GM08714 (cell line): ENCODE measurements around the gene FBXL4.
"Not testable (repeated sequence)": the region's sequence is repeated elsewhere in the genome, so short reads cannot be mapped to it uniquely, and the experiment has no call there.

Experiments used
- H3K4me3 ChIP-seq: fragments of 200-500 bp; sonication (Bioruptor generic); 2 replicates; pipeline ENCODE4 v1.5.1; 2014; ENCODE audit warnings: mild to moderate bottlenecking, low read length, inconsistent platforms
- ZNF274 ChIP-seq: IDR thresholded peaks from 2 replicates; pipeline ENCODE4 v1.6.1; 2012; ENCODE audit warnings: mild to moderate bottlenecking, low read depth, low read length

FBXL4 gene

DNA sequence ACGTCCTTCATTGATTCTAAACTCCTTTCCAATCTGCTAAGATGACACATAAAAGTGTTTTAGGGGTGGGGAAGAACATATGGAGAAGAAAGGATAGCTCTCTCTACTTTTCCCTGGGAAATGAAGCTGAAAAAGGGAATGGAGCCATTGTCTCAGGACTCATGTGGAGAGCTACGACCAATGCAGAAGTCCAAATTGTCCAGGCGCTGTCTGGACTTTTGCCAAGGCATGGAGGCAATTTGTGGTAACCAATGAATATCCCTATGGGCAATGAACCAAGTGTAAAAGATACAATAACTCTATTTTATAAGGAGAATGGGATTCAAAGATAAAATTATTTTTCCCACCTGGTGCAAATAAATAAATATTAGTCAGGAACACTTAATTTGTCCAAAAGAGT is 16.1 kb downstream of the FBXL4 start:
- H3K4me3 ChIP-seq, result no peak overlapping the region
- no peak for TF ChIP-seq ZNF274

DNA sequence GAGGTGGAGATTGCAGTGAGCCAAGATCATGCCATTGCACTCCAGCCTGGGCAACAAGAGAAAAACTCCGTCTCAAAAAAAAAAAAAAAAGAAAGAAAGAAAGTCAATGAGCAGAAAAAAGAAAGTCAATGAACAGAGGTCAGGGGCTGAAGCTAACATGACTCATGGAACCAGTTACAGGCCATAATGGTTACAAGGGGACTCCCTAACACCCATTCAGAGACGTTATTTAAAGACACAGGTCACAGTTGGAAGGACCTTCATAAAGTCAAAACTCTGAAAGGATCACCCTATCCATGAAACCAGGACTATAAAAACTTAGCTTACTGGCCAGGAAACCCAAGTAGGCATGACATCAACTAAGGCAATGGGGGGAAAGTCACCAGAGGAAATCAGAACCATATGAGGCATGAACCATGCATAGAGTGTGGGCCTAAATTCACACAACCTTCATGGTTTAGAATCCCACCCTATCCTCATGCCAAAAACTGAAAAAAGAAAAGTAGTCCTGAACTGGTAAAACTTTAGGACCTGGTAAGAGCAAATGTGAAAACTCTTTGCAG is 18.2 kb downstream of the FBXL4 start:
- no peak for TF ChIP-seq ZNF274
- H3K4me3 ChIP-seq, result no peak overlapping the region

DNA sequence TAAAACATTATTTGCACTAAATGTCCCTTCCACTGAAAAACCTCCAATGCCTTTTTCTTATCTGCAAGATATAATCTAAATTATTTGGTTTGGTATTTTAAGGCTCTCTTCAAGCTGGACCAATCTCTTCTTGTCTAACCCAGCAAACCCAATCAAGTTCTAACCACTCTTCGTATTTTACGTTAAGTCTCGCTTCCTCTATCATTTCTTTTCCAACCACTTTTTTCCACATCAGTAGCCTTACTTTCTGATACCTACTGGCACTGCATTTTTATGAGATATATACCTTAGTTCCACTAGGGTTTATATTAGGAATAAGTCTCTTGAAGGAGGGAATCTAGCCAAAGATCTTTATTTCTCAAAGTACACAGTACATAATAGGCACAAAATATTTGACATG is 19.1 kb downstream of the FBXL4 start:
- H3K4me3 ChIP-seq, result no peak overlapping the region
- TF ChIP-seq ZNF274, result no peak

DNA sequence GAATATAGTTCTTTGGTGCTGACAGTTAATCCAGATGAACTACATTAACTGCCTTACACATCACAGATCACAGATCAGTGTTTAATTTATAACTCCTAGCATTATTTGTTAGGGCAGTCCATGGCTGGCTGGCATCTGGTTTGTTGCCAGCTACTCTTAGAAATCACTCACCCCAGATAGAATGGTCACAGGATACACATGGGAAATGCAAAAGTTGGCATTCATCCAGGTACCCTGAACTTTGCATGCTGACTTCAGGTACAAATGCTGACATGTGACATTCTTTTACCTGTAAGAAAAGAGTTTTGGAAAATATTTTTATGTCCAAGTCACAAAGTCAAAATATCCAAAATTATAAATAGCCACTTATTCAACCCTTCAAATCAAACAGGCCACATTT is 20.2 kb downstream of the FBXL4 start:
- H3K4me3 ChIP-seq, result no peak overlapping the region
- no peak for TF ChIP-seq ZNF274

DNA sequence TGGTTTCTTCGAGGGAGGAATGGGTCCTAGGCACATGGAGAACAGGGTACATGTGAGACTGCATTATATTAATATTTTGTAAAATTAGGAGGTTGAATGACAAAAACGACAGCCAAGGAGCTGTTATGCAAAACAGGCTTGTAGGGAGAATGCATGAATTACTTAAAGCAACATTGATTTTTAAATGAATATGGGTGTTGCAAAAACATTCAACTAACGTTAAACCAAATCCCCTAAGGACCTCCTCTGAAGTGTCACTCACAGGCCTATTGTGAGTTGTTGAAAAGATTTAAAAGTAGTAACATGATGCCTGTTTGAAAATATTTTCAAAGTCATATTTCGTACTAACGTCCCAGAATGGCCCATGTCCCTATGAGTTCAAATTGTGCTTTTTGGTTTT is 21.9 kb downstream of the FBXL4 start:
- no peak for TF ChIP-seq ZNF274

DNA sequence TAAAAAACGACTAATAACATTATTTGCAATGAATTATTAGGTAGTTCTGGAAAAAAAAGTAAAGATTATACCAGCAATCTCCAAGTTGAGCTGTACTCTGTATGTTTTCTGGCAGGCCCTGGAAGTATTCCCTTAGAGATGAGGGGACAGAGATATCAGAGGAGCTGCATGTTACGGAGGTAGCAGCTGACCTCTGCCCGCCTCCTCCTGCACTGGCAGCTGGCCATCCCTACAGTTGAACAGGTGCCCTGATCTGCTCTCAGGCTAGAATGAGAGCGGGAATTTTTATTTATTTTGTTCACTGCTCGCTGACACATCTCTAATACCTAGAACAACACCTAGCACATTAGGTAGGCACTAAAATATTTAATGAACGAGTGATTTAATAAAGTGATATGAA is 23.1 kb downstream of the FBXL4 start:
- H3K4me3 ChIP-seq, result no peak overlapping the region
- TF ChIP-seq ZNF274, result no peak

More for the DNA sequence above, 21.9 kb downstream of the FBXL4 start:
- H3K4me3 ChIP-seq, result no peak overlapping the region

DNA sequence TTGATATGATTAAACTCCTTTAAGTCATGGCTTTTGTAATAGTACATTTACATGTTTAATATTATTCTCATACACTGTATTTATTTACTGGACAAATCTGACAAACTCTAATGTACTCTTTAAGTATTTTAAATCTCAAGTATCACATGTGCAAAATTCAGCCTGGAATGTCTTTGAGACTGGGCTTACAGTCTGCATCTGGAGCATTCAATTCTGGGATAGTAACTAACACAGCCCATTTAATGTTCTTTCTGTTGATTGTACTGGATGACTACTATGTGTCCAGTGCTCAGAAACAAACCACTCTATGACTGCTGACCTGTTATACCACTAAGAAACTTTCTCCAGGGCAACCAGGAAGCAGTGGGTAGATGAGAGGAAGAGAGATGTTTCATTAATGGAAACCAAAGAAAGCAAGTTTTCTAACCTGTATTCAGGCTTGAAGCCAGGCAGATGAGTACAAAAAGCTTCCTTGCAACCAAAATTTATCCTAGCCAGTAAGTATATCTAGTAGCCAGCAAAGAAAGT is 26.8 kb downstream of the FBXL4 start:
- H3K4me3 ChIP-seq, result no peak overlapping the region
- no peak for TF ChIP-seq ZNF274

DNA sequence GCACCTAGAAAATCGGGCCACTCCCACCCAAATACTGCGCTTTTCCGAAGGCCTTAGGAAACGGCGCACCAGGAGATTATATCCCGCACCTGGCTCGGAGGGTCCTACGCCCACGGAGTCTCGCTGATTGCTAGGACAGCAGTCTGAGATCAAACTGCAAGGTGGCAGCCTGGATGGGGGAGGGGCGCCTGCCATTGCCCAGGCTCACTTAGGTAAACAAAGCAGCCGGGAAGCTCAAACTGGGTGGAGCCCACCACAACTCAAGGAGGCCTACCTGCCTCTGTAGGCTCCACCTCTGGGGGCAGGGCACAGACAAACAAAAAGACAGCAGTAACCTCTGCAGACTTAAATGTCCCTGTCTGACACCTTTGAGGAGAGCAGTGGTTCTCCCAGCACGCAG is 36.8 kb downstream of the FBXL4 start:
- not testable (repeated sequence) for H3K4me3 ChIP-seq

DNA sequence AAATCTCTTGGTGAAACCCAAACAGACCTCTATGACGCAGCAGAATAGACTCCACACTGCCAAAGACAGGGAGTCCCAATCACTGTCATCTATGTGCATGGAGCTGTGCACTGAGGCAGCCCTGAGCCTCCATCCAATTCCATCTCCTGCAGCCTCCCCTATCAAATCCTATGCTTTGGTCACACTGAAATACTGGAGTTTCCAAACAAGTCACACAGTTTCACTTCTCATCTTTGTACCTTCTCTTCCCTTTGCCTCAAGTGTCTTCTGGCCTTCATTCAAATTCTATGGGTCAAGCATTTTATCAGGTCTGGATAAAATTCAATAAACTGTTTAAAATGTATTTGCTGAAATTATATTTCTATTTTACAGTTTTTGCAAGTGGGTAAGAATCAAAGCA is 38.5 kb downstream of the FBXL4 start:
- no peak overlapping the region for H3K4me3 ChIP-seq
- no peak for TF ChIP-seq ZNF274

DNA sequence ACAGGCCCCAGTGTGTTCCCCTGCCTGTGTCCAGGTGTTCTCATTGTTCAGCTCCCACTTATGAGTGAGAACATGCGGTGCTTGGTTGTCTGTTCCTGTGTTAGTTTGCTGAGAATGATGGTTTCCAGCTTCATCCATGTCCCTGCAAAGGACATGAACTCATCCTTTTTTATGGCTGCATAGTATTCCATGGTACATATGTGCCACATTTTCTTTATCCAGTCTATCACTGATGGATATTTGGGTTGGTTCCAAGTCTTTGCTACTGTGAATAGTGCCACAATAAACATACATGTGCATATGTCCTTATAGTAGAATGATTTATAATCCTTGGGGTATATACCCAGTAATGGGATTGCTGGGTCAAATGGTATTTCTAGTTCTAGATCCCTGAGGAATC is 41.4 kb downstream of the FBXL4 start:
- H3K4me3 ChIP-seq, result not testable (repeated sequence)

DNA sequence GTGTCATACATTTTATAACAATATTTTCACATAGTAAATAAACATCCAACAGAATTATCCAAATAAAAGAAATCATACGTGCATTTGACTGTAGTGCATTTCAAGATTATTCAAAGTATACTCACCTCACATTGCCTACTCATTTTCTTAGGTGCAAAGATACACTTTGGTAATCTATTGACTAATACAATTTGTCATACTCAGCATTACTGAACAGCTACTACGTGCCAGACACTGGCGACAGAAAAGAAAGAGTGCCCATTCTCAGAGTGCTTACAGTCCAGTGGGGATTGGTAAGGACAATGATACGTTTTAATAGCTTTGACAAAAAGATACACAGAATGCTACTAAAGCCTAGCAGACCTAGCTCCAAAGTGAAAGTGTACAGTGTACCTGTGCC is 42.0 kb downstream of the FBXL4 start:
- H3K4me3 ChIP-seq, result no peak overlapping the region
- no peak for TF ChIP-seq ZNF274

DNA sequence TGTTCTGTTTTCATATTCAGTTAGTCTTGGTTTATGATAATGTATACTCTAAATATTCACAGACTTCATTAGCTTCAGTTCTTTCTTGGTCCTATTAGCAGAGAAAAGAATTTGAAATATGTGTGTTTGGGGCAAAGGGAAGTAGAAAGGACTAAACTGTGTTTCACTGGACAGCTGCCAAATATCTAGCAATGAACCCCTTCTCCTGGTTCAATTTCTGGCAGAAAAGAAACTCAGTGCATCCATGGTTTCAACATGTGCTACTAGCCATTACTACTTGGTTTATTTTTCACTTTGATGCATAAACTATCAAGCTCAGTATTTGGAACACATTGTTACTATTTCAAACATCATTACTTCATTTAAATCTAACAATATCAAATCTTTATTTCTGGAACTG is 43.6 kb downstream of the FBXL4 start:
- H3K4me3 ChIP-seq, result no peak overlapping the region
- TF ChIP-seq ZNF274, result no peak

DNA sequence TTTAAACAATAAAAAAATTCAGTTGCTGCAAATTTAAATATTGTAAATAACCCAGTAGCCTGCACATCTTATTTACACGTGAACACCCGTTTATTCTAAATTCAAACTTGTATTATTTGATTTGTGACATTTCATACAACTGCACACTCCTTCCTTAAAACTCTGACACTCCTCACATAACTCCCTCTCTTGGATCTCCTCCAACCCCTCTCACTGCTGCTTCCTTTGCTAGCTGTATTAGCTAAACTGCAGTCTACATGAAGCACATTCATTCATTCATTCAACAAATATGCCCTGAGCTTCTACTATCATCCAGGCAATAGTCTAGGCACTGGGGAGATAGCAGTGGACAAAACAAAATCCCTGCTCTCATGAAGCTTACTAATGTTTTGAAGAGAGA is 47.0 kb downstream of the FBXL4 start:
- TF ChIP-seq ZNF274, result no peak
- H3K4me3 ChIP-seq, result no peak overlapping the region

DNA sequence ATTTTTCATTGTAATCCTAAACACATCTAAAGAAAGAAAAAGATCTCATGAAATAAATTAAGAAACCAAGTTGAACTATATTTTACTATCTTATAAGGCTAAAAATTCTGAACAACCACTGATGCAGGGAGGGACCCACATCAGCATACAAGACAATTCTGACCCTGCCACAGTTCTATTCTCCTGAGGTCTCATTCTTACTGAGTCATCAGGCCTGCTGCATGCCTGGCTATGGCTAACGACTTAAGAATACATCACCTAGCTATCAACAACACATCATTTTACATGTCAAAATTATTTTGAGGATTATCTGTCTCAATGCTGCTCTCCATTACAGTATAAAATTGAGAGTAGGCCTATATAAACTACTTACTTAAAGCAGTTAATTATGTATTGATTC is 52.9 kb downstream of the FBXL4 start:
- no peak overlapping the region for H3K4me3 ChIP-seq
- TF ChIP-seq ZNF274, result no peak

DNA sequence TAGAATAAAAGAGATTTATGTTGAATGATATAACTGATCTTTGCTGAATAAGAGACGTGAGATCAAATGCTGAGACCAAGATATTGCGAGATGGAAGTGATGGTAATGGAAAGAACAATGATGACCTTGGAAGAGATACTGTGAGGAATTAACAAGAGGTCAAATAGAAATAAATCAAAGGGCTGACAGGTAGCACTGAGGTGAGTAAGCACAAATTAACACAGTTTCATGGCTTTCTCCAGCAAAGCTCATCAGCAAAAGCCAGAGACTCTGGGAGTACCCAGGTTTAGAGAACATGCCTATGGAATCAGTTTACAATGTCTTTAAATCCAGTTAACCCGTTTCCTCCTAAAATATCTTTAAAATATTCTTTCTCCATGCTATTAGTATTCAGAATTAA is 60.1 kb downstream of the FBXL4 start:
- H3K4me3 ChIP-seq, result no peak overlapping the region

DNA sequence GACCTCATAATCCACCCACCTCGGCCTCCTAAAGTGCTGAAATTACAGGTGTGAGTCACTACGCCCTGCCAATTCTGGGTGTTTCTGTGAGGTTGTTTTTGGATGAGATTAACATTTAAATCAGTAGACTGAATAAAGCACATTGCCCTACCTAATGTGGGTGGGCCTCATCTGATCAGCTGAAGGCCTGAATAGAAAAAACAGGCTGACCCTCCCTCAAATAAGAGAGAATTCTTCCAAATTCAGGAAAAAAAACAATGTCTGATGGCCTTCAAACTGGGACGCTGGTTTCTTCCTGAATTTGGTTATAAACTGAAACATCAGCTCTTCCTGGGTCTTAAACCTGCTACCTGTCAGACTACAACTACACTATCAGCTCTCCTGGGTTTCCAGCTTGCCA is 62.4 kb downstream of the FBXL4 start:
- no peak overlapping the region for H3K4me3 ChIP-seq
- no peak for TF ChIP-seq ZNF274

More for the DNA sequence above, 60.1 kb downstream of the FBXL4 start:
- no peak for TF ChIP-seq ZNF274
